HCT116 (cell line): ENCODE measurements around the gene PCDHGA7. TPM values are rescaled to one million over a fixed set of nuclear protein-coding genes. Genes with fewer than 3 reads are reported as not detected.
"Not testable (repeated sequence)": the region's sequence is repeated elsewhere in the genome, so short reads cannot be mapped to it uniquely, and the experiment has no call there.

Source experiments
- ATAC-seq: fragments of 200-7000 bp; cut with Tn5 transposase; 2 replicates; pipeline ENCODE4 v1.9.1; 2020; ENCODE audit warnings: mild to moderate bottlenecking, moderate library complexity
- BruUV-seq: library from RNA; stranded (reverse); fragments of 400-500 nt; replicated peaks from 2 replicates; lab custom pipeline; 2021; lab: Mats Ljungman, UMichigan
- CTCF ChIA-PET: fragments of 300-600 bp; sonication (Branson Sonifier 250); formaldehyde crosslinking; loops from one replicate; lab custom pipeline; 2021; ENCODE audit warnings: antibody characterized with exemption; lab: Charles Lee
- POLR2A ChIA-PET: fragments of 300-600, 350-600 bp; sonication (Branson Sonifier 250); formaldehyde crosslinking; loops from one replicate; lab custom pipeline; 2021; ENCODE audit warnings: antibody characterized with exemption; lab: Charles Lee
- RAD21 ChIA-PET, 2 experiments: fragments of 300-600 bp; sonication (Branson Sonifier 250); formaldehyde crosslinking; loops; one replicate each; lab custom pipeline; 2023; ENCODE audit warnings: low total read pairs in 2 of 2; ENCODE audit not compliant: uncharacterized antibody in 2 of 2, unreplicated experiment in 2 of 2, low non-redundant PET in 1 of 2; lab: Charles Lee
- DNase-seq: peaks from one replicate; pipeline ENCODE4 v3.0.0-alpha.2; 2010; ENCODE audit warnings: low read depth, low spot score
- H2AFZ ChIP-seq: fragments of 200-600 bp; shearing (Covaris generic), sonication (generic); 2 replicates; pipeline ENCODE4 v1.6.1; 2017; ENCODE audit warnings: low read depth, mixed run types, mixed read lengths, antibody characterized with exemption, low read length; ENCODE audit not compliant: poor library complexity, severe bottlenecking
- H3K27ac ChIP-seq: 2 replicates; pipeline ENCODE4 v1.5.1; 2012; ENCODE audit warnings: low read depth, low read length
- H3K27me3 ChIP-seq: fragments of 200-600 bp; sonication (generic); 2 replicates; pipeline ENCODE4 v1.6.1; 2016; ENCODE audit warnings: mixed run types, low read length, mixed read lengths; ENCODE audit not compliant: insufficient read depth
- H3K36me3 ChIP-seq, 2 experiments: fragments of 200-500 bp in 1 of 2; fragments of 200-600 bp in 1 of 2; sonication (Bioruptor generic) in 1 of 2; sonication (generic) in 1 of 2; 2 replicates each; pipeline versions ENCODE4 v1.5.1 to v1.6.1; 2014 to 2016; ENCODE audit warnings: low read length in 2 of 2, inconsistent platforms in 1 of 2, mixed read lengths in 1 of 2, mixed run types in 1 of 2; ENCODE audit not compliant: insufficient read depth in 2 of 2, control insufficient read depth in 1 of 2
- H3K4me1 ChIP-seq, 2 experiments: fragments of 200-600 bp in 1 of 2; sonication (generic) in 1 of 2; 2 replicates each; pipeline versions ENCODE4 v1.5.1 to v1.6.1; 2012 to 2017; ENCODE audit warnings: low read length in 2 of 2, inconsistent platforms in 1 of 2, mild to moderate bottlenecking in 1 of 2, mixed read lengths in 1 of 2, mixed run types in 1 of 2, moderate library complexity in 1 of 2; ENCODE audit not compliant: insufficient read depth in 2 of 2, control insufficient read depth in 1 of 2
- H3K4me2 ChIP-seq: fragments of 200-600 bp; sonication (generic); 2 replicates; pipeline ENCODE4 v1.6.1; 2017; ENCODE audit warnings: mixed run types, low read length, mixed read lengths
- H3K4me3 ChIP-seq, 2 experiments: fragments of 200-600 bp in 1 of 2; sonication (generic) in 1 of 2; replicated peaks in 1 of 2; 2 replicates each; pipeline ENCODE4 v1.5.1; 2011 to 2016; ENCODE audit warnings: low read length in 2 of 2, control low read depth in 1 of 2, low read depth in 1 of 2, mild to moderate bottlenecking in 1 of 2, mixed read lengths in 1 of 2, mixed run types in 1 of 2
- H3K79me2 ChIP-seq: fragments of 200-600 bp; sonication (generic); 2 replicates; pipeline ENCODE4 v1.6.1; 2017; ENCODE audit warnings: mild to moderate bottlenecking, mixed run types, low read length, moderate library complexity, mixed read lengths; ENCODE audit not compliant: insufficient read depth
- H3K9ac ChIP-seq: fragments of 200-600 bp; sonication (generic); 2 replicates; pipeline ENCODE4 v1.6.1; 2016; ENCODE audit warnings: low read length, mixed read lengths
- H3K9me2 ChIP-seq: fragments of 200-600 bp; sonication (generic), shearing (Covaris generic); 2 replicates; pipeline ENCODE4 v1.6.1; 2017; ENCODE audit warnings: mixed run types, mild to moderate bottlenecking, moderate library complexity; ENCODE audit not compliant: insufficient read depth
- H3K9me3 ChIP-seq, 2 experiments: fragments of 200-500 bp in 1 of 2; fragments of 200-600 bp in 1 of 2; sonication (Bioruptor generic) in 1 of 2; sonication (generic) in 1 of 2; 2 replicates each; pipeline ENCODE4 v1.6.1; 2014 to 2017; ENCODE audit warnings: low read length in 2 of 2, mixed read lengths in 2 of 2, inconsistent platforms in 1 of 2, low read depth in 1 of 2, mild to moderate bottlenecking in 1 of 2, mixed run types in 1 of 2, moderate library complexity in 1 of 2; ENCODE audit not compliant: control insufficient read depth in 1 of 2, insufficient read depth in 1 of 2
- H4K20me1 ChIP-seq: fragments of 200-600 bp; sonication (generic), shearing (Covaris generic); 2 replicates; pipeline ENCODE4 v1.6.1; 2017; ENCODE audit warnings: mixed run types, mild to moderate bottlenecking, moderate library complexity; ENCODE audit not compliant: insufficient read depth
- CEBPB ChIP-seq: IDR thresholded peaks from 2 replicates; pipeline ENCODE4 v1.6.1; 2012; ENCODE audit warnings: low read depth
- RAD21 ChIP-seq: IDR thresholded peaks from 2 replicates; pipeline ENCODE4 v1.6.1; 2012; ENCODE audit warnings: low read depth, mild to moderate bottlenecking
- ZNF274 ChIP-seq: fragments of 200-500 bp; sonication (Bioruptor generic); IDR thresholded peaks from 2 replicates; pipeline ENCODE4 v1.6.1; 2014; ENCODE audit warnings: mild to moderate bottlenecking, low read depth, low read length, inconsistent platforms
- intact Hi-C: fragments of 100-400 bp; cut with micrococcal nuclease; formaldehyde crosslinking; loops from 2 replicates; pipeline ENCODE4 v1.10.0; 2022
- total RNA-seq: library from RNA; stranded (reverse); gene quantifications from one replicate; pipeline ENCODE4 v1.2.1, GENCODE V29; 2021; ENCODE audit not compliant: unreplicated experiment

PCDHGA7 gene
- total RNA-seq, 1 experiment from 2014 or later = not detected

DNA sequence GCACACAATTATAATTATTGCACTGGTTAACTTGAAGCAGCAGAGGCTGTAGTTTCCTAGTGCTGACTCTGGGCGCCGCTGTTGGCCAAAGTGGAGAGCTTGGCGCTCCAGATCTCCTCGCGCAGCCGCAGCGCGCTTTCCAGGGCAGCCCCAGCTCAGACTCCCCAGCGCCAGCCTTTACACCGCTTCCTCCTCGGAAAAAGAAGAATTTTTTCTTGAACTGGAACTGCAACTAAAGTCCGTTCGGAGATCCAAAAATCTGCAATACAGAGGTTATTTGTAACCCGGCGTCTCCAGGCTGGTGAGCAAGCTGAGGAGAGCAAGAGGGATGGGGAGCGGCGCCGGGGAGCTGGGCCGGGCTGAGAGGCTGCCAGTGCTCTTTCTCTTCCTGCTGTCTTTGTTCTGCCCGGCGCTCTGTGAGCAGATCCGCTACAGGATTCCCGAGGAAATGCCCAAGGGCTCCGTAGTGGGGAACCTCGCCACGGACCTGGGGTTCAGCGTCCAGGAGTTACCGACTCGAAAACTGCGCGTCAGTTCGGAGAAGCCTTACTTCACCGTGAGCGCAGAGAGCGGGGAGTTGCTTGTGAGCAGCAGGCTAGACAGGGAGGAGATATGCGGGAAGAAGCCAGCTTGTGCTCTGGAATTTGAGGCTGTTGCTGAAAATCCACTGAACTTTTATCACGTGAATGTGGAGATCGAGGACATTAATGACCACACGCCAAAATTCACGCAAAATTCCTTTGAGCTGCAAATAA lies 5.2 kb downstream of the PCDHGA7 start, which contains the start of gene PCDHGB4:
Gene PCDHGB4, plus strand, starts transcription at position 142 of the 755 bp plus-strand sequence. Its CDS starts 187 bp downstream, at position 329.
- H3K4me3 ChIP-seq, CTCF ChIA-PET, H3K27ac ChIP-seq, DNase-seq, intact Hi-C loops, H3K9me3 ChIP-seq, POLR2A ChIA-PET, ATAC-seq, H3K4me1 ChIP-seq, H3K36me3 ChIP-seq, BruUV-seq, H3K79me2 ChIP-seq, H4K20me1 ChIP-seq, RAD21 ChIA-PET, H3K9me2 ChIP-seq, H2AFZ ChIP-seq, H3K27me3 ChIP-seq, H3K4me2 ChIP-seq, H3K9ac ChIP-seq: not testable (repeated sequence)
- TF ChIP-seq RAD21 = 0 out of 2 replicates have a peak, but pooled peaks have one; percentile 6

DNA sequence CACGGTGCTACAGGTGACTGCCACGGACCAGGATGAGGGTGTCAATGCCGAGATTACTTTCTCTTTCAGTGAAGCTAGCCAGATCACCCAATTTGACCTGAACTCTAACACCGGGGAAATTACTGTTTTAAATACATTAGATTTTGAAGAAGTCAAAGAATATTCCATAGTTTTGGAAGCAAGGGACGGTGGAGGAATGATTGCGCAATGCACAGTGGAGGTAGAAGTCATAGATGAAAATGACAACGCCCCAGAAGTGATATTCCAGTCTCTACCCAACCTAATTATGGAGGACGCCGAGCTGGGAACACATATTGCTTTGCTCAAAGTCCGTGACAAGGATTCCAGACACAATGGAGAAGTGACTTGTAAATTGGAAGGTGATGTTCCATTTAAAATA lies 6.1 kb downstream of the PCDHGA7 start:
- no peaks in the 10 kb centered on the region for H3K9me2 ChIP-seq
- H3K79me2 ChIP-seq = no peaks in the 10 kb centered on the region
- ATAC-seq (no peak), DNase-seq (no peak)
- no peak overlapping the region for H2AFZ ChIP-seq
- H3K36me3 ChIP-seq = no peaks in the 10 kb centered on the region
- POLR2A ChIA-PET = no interaction called here
- H3K27me3 ChIP-seq = no peaks in the 10 kb centered on the region
- 0 out of 2 replicates have a peak, but pooled peaks have one; percentile 27 for TF ChIP-seq CEBPB
- no peak for TF ChIP-seq ZNF274
- TF ChIP-seq, all 23 proteins: peak for 1
- Histone ChIP-seq H3K4me1 (no peaks in the 10 kb centered on the region), H3K9me3 (no peaks in the 10 kb centered on the region; a peak in 1 of 4 replicates), H3K9ac (no peak overlapping the region), H4K20me1 (no peaks in the 10 kb centered on the region), H3K4me2 (no peak overlapping the region), H3K27ac (no peak overlapping the region), H3K4me3 (no peak overlapping the region)
- ChIA-PET CTCF (no interaction called here), RAD21 (no interaction called here)
- intact Hi-C loops = no loop called here
- no TSS peak for BruUV-seq
